ENCODE data around the gene HEATR5B. TPM values are rescaled to one million over a fixed set of nuclear protein-coding genes. Genes with fewer than 3 reads are reported as not detected.

The HEATR5B gene
- total and polyA plus RNA-seq, 2 of the 4 experiments (the other 2 are of a cell fraction) = 8.3 to 17.9 TPM

GRCh38 chr2:37011130-37011529 is 73.0 kb downstream of the HEATR5B start:
- DNase-seq (no peak), ATAC-seq (ENCODE audit: low read depth) (no peak)
- Histone ChIP-seq H2BK5ac (ENCODE audit: low read depth, low read length, poor library complexity, severe bottlenecking) (no peak overlapping the region), H2AFZ (replicated peaks; ENCODE audit: low read length, poor library complexity) (no peak overlapping the region), H3K4ac (ENCODE audit: low read depth, low read length) (no peak overlapping the region), H4K8ac (ENCODE audit: low read depth in 2 of 2, low read length in 2 of 2) (no peak overlapping the region), H3K36me3 (ENCODE audit: control insufficient read depth, insufficient read depth, low read length) (peaks cover 17% of the 10 kb centered on the region), H3K23ac (ENCODE audit: low read depth, low read length) (no peak overlapping the region), H3K4me2 (ENCODE audit: low read depth, low read length) (no peak overlapping the region), H2BK20ac (ENCODE audit: low read depth, low read length) (no peak overlapping the region), H3K4me3 (ENCODE audit: insufficient read depth, low read depth, low read length) (no peak overlapping the region), H4K20me1 (ENCODE audit: insufficient read depth, low read length) (no peaks in the 10 kb centered on the region), H3K18ac (ENCODE audit: low read depth, low read length) (no peak overlapping the region), H3K79me1 (ENCODE audit: low read depth in 1 of 2, low read length in 2 of 2) (no peaks in the 10 kb centered on the region), H2AK5ac (ENCODE audit: low read depth, low read length) (no peak overlapping the region), H3K56ac (ENCODE audit: extremely low read depth, insufficient read depth, low read length) (no peak overlapping the region), H3K4me1 (ENCODE audit: control insufficient read depth, insufficient read depth, low read length) (no peaks in the 10 kb centered on the region), H3K9me1 (ENCODE audit: insufficient read depth, low read length) (no peaks in the 10 kb centered on the region), H3K27me3 (ENCODE audit: control insufficient read depth, insufficient read depth, low read length) (no peaks in the 10 kb centered on the region), H3K14ac (replicated peaks; ENCODE audit: low read depth, low read length) (no peak overlapping the region), H2AK9ac (replicated peaks; ENCODE audit: low read depth, low read length, poor library complexity) (no peak overlapping the region), H2BK15ac (ENCODE audit: low read depth, low read length) (no peak overlapping the region), H3K27ac (ENCODE audit: insufficient read depth, low read length) (no peak overlapping the region), H4K91ac (ENCODE audit: insufficient read depth, low read depth, low read length) (no peak overlapping the region), H3K9me3 (ENCODE audit: control insufficient read depth, insufficient read depth, low read length) (no peaks in the 10 kb centered on the region), H4K5ac (ENCODE audit: low read depth, low read length) (no peak overlapping the region), H3K9ac (ENCODE audit: low read depth, low read length) (no peak overlapping the region), H2BK120ac (ENCODE audit: low read depth, low read length) (no peak overlapping the region)
- no TSS peak for BruUV-seq (replicated peaks)
- TF ChIP-seq CEBPB (IDR thresholded peaks at IDR 0.05; ENCODE audit: low read depth, low read length) (no peak), NFE2L2 (IDR thresholded peaks at IDR 0.05; ENCODE audit: low read depth, low read length) (no peak), MAZ (IDR thresholded peaks at IDR 0.05; ENCODE audit: borderline replicate concordance, low read depth, low read length) (no peak), ELK1 (IDR thresholded peaks at IDR 0.05; ENCODE audit: borderline replicate concordance, low read depth, low read length) (no peak), RFX5 (IDR thresholded peaks at IDR 0.05; ENCODE audit: low read depth, low read length) (no peak), MXI1 (IDR thresholded peaks at IDR 0.05; ENCODE audit: borderline replicate concordance, low read depth, low read length) (no peak), FOS (IDR thresholded peaks at IDR 0.05; ENCODE audit: low read depth, low read length) (no peak), SMC3 (IDR thresholded peaks at IDR 0.05; ENCODE audit: low read depth, low read length) (no peak), MAFK (IDR thresholded peaks at IDR 0.05; ENCODE audit: low read depth, low read length) (no peak), RCOR1 (IDR thresholded peaks at IDR 0.05; ENCODE audit: insufficient replicate concordance, low read length) (no peak), POLR2A (IDR thresholded peaks at IDR 0.05; ENCODE audit: low read depth, low read length) (no peak)
- TF ChIP-seq, protein P1, sequence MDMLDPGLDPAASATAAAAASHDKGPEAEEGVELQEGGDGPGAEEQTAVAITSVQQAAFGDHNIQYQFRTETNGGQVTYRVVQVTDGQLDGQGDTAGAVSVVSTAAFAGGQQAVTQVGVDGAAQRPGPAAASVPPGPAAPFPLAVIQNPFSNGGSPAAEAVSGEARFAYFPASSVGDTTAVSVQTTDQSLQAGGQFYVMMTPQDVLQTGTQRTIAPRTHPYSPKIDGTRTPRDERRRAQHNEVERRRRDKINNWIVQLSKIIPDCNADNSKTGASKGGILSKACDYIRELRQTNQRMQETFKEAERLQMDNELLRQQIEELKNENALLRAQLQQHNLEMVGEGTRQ (IDR thresholded peaks at IDR 0.05; ENCODE audit: low read depth, low read length) = no peak
- dilution Hi-C loops (cut with HindIII; ENCODE audit: low sequenced_read_pairs, unreplicated experiment) = no loop called here
- CTCF ChIA-PET = no interaction called here
- POLR2A ChIA-PET (ENCODE audit: unreplicated experiment) = no interaction called here
- intact Hi-C loops (cut with micrococcal nuclease) = no loop called here
- WGBS, 2 experiments (ENCODE audit: extremely low coverage in 2 of 2, insufficient read length in 1 of 2) = 100% methylated on average over 1 of the region's 5 CpGs; no CpG with 5 or more reads in 1 of the 2 experiments
- in situ Hi-C loops (cut with MboI; ENCODE audit: low sequenced_read_pairs) = no loop called here
